Right lobe of liver (tissue), 4 donors: Measurements from ENCODE around the gene CDCA5.

ENCODE experiments used
- CTCF ChIP-seq, 4 donors: fragments of 200-600 bp in 3 of 4; fragments of 450-650 bp in 1 of 4; IDR thresholded peaks; one replicate each; pipeline versions ENCODE4 v1.5.1 to v1.8.0; 2016 to 2022; ENCODE audit warnings: antibody characterized with exemption in 4 of 4, mild to moderate bottlenecking in 2 of 4
- POLR2A ChIP-seq: fragments of 450-650 bp; IDR thresholded peaks from one replicate; pipeline ENCODE4 v1.6.1; 2017; ENCODE audit warnings: antibody characterized with exemption, mild to moderate bottlenecking
- donor health status: DM: no; HTN: no; CAD: no.
- donor health status: DM: no; HTN: no; CAD: no.
- donor health status: DM: no; HTN: yes; CAD: no.

- TF ChIP-seq POLR2A (no peak), CTCF (IDR thresholded peaks at IDR 0.05) (peak; percentile 98 to 100 (median 99))
Measured at GRCh38 chr11:65110354-65110861, 26.6 kb upstream of the CDCA5 start.
